ENCODE results near the gene SECTM1. TPM values are rescaled to one million over a fixed set of nuclear protein-coding genes. Genes with fewer than 3 reads are reported as not detected.
A peak's percentile ranks its signal among the peaks of the same experiment; 100 is the strongest.
"Not testable (repeated sequence)": the region's sequence is repeated elsewhere in the genome, so short reads cannot be mapped to it uniquely, and the experiment has no call there.

SECTM1 gene
- total RNA-seq, 2 donors from 2014 or later, result 29.1 to 76.3 TPM

GRCh38 chr17:82349287-82349701 lies 15.7 kb upstream of the SECTM1 start:
- intact Hi-C loops (cut with DNase I), result no loop called here
- H3K27ac ChIP-seq, result no peak overlapping the region
- H3K9ac ChIP-seq (ENCODE audit: low read depth in 2 of 2, low read length in 2 of 2), result no peak overlapping the region
- H3K4me1 ChIP-seq, result peaks cover 4% of the 10 kb centered on the region
- H3K4me3 ChIP-seq, result no peak overlapping the region
- H3K27me3 ChIP-seq, result no peaks in the 10 kb centered on the region
- H3K9me3 ChIP-seq, result no peaks in the 10 kb centered on the region
- no peak for TF ChIP-seq CTCF (IDR thresholded peaks at IDR 0.05)
- H3K36me3 ChIP-seq, result no peaks in the 10 kb centered on the region
- DNase-seq, result no peak

- TF ChIP-seq CTCF (IDR thresholded peaks at IDR 0.05), result no peak
- H3K4me1 ChIP-seq, result peaks cover 4% of the 10 kb centered on the region
- H3K4me3 ChIP-seq, result no peak overlapping the region
- no peak overlapping the region for H3K27ac ChIP-seq
- H3K36me3 ChIP-seq, result no peaks in the 10 kb centered on the region
- no peaks in the 10 kb centered on the region for H3K27me3 ChIP-seq
- intact Hi-C loops (cut with DNase I), result no loop called here
- no peak for DNase-seq
- H3K9me3 ChIP-seq, result no peaks in the 10 kb centered on the region
- H3K9ac ChIP-seq (ENCODE audit: low read depth in 2 of 2, low read length in 2 of 2), result no peak overlapping the region
Observed at GRCh38 chr17:82348866-82349265, 15.3 kb upstream of the SECTM1 start.

- no peaks in the 10 kb centered on the region for H3K27me3 ChIP-seq
- no peak overlapping the region for H3K9ac ChIP-seq (ENCODE audit: low read depth in 2 of 2, low read length in 2 of 2)
- no peak for TF ChIP-seq CTCF (IDR thresholded peaks at IDR 0.05)
- H3K27ac ChIP-seq, result no peak overlapping the region
- H3K9me3 ChIP-seq, result no peaks in the 10 kb centered on the region
- intact Hi-C loops (cut with DNase I), result no loop called here
- DNase-seq, result no peak
- H3K4me1 ChIP-seq, result peaks cover 4% of the 10 kb centered on the region
- no peaks in the 10 kb centered on the region for H3K36me3 ChIP-seq
- no peak overlapping the region for H3K4me3 ChIP-seq
Observed at GRCh38 chr17:82348434-82348833, 14.9 kb upstream of the SECTM1 start.

- H3K27me3 ChIP-seq; H3K9me3 ChIP-seq; H3K4me3 ChIP-seq; H3K9ac ChIP-seq (ENCODE audit: low read depth in 2 of 2, low read length in 2 of 2); DNase-seq; H3K4me1 ChIP-seq; H3K27ac ChIP-seq; intact Hi-C loops (cut with DNase I); H3K36me3 ChIP-seq: not testable (repeated sequence)
Observed at GRCh38 chr17:82347994-82348393, 14.4 kb upstream of the SECTM1 start.

GRCh38 chr17:82346342-82347300 lies 13.1 kb upstream of the SECTM1 start:
- H3K27me3 ChIP-seq, result no peaks in the 10 kb centered on the region
- no peaks in the 10 kb centered on the region for H3K36me3 ChIP-seq
- no peaks in the 10 kb centered on the region for H3K9me3 ChIP-seq
- H3K9ac ChIP-seq (ENCODE audit: low read depth in 2 of 2, low read length in 2 of 2), result no peak overlapping the region
- no peaks in the 10 kb centered on the region for H3K4me1 ChIP-seq
- H3K4me3 ChIP-seq, result no peak overlapping the region
- H3K27ac ChIP-seq, result no peak overlapping the region
- intact Hi-C loops (cut with DNase I), result no loop called here
- DNase-seq, result peak; percentile 76
- no peak for TF ChIP-seq CTCF (IDR thresholded peaks at IDR 0.05)

Data from colonic mucosa (tissue), 4 donors.